GM19463 (cell line): ENCODE measurements around the gene RS1.
A peak's percentile ranks its signal among the peaks of the same experiment; 100 is the strongest.

Experiments
- ATAC-seq: cut with Tn5 transposase; IDR thresholded peaks from one replicate; pipeline ENCODE4 v1.9.1; 2021; ENCODE audit warnings: mild to moderate bottlenecking, moderate library complexity; ENCODE audit not compliant: unreplicated experiment

RS1 gene

DNA sequence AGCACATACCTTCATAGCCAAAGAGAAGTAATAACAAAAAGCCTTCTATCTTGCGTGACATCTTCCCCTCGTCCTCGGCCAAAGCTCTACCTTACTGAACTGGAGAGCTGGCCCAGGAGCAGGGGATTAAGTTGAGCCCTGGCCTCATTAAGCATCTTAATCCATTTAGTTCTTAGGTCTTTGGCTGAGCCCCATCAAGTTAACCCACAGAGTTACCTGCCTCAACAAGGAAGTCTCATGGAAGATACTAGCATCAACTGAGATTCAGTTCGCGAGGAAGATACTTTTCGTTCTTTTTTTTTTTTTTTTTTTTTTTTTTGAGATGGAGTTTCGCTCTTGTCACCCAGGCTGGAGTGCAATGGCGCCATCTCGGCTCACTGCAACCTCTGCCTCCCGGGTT, at the start of gene RS1:
Gene RS1, minus strand, starts transcription at position 101 of the 400 bp plus-strand sequence. Its CDS starts 40 bp downstream, at position 61.
- ATAC-seq = no peak

DNA sequence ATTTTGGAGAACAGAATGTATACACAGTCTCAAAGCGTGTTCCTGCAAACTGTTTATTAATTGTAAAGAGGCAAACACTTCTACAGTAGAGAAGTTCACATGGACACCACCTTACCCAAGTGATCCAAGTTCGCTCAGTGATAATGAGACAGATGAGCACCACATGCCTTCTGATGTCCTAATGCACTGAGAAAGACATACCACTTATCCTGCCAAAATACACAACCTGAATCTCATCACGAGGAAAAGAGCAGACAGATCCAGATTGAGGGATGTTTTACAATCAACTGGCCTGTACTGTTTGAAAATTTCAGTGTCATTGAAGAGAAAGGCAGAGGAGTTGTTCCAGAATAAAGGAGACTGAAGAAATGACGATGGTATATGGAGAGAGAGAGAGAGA, 47.9 kb upstream of the RS1 start:
- ATAC-seq = no peak

DNA sequence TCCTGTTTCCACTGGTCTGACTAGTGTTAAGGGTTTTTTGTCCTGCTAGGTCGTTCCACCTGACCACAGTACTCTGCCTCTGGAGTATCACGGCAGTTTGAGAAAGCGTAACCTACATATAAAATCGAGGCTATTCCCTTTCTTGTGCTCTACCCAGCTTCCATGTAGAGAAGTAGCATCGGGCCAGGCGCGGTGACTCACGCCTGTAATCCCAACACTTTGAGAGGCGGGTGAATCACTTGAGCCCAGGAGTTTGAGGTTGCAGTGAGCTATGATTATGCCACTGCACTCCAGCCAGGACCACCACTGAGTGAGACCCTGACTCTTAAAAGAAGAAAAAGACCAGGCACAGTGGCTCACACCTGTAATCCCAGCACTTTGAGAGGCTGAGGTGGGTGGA, 43.0 kb upstream of the RS1 start:
- ATAC-seq = no peak

DNA sequence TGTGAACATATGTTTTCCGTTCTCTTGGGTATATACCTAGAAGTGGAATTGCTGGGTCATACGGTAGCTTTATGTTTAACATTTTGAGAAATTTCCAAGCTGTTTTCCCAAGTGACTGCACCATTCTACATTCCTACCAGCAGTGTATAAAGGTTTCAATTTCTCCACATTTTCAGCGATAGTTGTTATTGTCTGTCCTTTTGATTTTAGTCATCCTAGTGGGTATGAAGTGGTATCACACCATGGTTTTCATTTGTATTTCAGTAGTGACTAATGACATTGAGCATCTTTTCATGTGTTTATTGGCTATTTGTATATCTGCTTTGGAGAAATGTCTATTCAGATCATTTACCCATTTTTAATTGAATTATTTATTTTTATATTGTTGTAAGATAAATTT, 37.9 kb upstream of the RS1 start:
- ATAC-seq = no peak

DNA sequence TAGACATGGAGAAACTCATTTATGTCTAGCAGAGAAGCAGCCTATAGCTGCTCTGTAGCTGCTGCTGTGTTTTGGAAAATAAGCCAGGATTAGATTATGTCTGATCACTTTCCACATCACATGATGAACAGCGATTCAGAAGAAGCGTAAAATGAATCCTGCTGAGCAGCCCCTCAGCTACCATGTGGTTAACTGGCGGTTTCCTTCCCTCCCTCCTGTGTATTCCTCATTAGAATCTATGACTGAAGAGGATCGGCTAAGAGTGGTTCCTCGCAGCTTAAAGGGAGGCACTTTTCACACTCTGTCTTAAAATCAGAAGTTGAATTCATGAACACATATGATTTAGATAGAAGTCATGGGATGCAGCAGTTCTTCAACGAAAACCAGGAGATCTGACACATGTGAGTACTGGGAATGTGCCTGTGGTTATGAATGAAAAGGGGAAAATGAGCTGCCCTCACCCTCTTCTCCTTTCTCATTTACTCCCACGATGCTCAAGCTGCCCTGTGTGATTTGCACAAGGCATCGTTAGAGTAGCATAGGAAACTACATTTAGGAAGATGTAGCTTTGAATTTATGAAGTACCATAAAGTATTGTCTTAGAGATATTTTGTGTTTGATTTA, 35.6 kb upstream of the RS1 start, which contains the start of gene PPEF1:
Gene PPEF1, plus strand, starts transcription at position 220 of the 624 bp plus-strand sequence. Its CDS starts 136 bp downstream, at position 356.
- no peak for ATAC-seq

DNA sequence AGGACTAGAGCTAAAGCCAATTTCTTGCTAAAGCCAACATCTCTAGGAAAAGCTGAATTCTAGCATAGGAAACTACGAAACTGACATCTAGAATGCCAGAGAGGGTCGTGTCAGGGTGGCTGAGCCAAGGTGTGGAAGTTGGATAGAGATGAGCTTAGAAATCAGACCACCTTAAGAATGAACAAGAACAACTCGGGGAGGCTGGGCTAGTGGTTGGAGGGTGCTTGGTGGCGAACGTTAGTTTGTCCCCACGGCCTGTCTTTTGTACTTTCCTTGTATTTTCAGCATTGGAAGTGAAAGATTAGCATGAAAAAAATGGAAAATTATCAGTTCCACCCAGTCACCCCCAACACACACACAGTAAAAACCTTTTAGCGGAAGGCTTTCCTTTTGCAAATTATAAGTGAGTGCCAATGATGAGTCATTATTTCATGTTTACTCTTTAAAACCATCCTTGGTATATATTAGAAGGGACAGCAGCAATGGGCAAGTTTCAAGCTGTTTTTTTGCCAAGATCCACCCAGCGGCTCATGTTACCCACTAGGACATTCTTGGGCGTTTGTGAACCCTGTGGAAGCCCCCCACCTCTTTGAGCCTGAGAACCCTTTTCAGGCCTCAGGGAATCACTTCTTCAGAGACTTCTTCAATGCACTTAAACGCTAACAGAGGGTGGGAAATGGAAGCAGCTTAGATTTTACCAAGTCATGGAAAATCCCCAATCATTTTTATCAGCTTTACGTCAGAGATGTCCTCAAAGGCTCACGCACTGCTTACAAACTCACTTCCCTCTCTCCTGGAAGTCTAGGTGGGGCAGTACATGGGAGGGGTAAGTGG, 30.7 kb upstream of the RS1 start:
- ATAC-seq = no peak

DNA sequence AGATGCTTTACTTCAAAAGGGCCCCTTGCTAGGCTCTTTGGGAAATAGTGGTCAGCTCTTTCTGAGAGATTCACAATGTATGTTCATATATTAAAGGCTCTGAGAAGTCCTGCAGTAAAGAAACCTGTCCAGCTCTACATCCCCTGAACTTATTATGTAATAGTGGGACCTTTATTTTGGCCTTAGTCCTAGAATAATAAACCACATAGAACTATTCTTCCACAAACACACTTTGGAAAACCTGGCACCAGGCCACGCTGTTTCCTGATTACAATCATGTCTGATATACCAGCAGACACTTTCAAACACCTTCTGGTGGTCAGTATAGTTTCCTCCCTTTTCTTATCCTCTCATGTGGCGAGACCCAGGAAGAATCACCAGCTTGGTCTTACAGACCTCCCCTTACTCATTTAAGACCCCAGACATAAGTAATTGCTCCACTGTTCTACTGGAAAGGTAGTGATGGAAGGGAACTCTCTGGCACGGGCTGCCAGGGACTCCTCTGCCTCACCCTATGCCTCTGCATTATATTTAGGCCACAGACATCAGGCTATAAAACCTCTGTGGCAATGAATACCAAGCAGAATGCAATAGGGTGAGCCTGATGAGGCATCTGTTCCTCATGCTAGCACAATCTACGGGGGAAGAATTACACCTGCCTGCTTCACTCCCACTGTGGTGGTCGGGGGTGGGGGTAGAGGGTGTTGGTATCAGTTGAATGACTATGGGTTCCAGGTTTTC, 29.9 kb upstream of the RS1 start:
- no peak for ATAC-seq

DNA sequence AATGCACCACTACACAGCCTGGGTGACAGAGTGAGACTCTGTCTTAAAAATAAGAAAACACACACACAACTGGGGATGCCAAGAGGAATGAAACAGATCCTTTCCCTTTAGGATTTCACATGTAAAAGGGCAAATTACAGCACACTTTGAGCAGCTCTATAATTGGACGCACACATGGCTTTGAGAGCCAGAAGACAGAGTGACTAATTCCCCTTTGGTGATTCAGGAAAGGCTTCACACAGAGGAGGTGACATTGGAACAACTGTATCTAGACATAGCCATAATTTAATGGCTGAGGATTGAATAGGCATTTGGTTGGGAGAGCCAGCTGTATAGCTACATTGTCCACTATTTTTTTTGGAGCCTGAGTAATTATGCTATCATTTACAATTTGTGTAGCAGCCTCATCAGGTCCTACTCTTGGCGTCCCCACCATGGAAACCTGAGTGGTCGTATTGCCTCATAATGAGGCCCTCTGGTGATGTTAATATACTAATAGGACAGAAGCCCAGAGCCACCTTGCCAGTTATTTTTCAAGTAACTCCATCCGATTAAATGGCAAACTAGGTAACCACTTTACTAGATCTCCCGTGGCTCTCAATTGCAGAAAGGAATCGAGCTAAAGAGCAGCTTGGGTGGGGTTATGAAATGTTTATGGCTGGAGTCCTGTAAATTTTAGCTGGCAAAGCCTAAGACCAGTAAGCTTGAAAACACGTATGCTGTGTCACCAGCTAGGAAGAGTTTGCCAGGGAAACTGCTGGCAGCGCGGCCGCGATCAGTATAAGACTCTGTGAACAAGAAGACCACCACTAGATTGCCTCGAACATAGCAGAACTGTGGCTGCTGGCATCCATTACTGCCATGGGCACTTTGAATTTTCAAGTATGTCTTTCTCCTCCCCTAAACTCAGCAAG, 27.1 kb upstream of the RS1 start:
- no peak for ATAC-seq

DNA sequence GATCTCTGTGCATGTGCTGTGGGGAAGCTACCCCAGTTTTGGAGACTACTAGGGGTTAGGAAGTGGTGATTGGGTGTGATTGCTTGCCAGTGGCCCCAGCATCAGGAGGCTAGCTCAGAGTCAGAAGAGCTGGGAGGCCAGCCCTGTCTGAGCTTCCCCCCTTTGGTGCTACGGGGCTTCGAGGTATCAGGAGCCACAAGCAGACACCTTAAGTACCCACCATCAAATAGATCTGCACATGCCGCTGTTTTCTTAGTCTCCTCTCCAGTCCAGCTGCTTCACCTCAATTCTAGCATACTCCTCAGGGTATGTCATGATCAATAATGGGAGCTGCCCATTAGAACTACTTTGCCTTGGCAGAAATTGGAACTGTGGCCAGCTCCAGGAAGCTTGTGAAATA, 24.7 kb upstream of the RS1 start:
- no peak for ATAC-seq

DNA sequence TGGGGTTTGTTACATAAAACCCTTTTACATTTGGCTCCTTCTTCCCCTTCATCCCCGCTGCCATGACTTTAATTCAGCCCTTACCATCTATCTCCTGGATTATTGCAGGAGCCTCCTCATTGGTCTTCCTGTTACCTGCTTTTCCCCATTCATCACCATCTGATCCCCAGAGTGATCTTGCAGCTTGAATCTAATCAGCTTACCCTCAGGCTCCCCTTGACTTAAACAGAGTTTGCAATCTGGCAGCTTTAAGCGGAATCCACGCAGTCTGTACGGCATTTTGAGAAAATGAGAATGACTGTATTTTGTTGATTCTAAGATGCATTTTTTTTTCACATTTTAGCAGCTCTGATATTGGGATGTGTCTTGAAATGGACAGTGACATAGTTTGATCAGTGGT, 20.6 kb upstream of the RS1 start:
- no peak for ATAC-seq

DNA sequence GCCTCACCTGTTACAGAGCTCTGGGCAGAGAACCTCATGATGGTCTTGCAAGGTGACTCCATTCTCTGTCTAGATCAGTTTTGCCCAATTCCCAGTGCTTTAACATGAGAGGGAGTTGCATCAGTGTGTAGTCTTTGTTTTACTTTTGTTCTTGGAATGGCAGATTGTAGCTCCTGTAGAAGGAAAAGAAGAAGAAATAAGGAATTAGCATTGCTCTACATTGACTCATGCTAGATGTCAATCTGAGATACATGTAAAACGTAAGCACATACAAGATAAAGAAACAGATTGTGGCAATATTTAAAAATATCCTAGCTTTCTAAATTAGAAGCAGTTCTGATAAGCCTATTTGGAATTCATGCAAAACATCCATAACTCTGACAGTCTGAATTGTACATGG, 19.5 kb upstream of the RS1 start:
- no peak for ATAC-seq

DNA sequence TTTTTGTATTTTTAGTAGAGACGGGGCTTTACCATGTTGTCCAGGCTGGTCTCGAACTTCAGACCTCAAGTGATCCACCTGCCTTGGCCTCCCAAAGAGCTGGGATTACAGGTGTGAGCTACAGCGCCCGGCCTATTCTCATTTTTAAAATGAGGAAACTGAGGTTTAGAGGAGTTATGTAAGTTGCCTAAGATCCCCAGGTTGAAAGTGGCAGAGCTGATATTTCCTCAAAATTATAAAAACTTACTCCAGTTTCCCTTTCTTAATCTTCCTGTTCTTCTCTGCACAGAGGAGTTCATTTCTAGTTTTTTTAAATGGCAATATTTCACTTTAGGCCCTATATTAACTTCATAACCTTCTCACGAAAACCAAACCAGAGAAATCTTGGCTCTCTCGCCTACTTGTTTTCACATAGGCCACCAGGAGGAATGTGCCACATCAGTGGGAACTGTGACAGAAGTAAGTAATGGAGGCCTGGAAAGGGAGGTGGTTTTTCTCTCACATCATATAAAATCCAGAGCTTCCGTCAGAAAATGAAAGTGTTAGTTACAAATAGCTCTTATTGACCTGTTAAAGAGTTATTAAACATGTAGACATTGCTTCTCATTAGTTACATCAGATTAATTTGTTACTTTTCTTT, 16.1 kb upstream of the RS1 start:
- ATAC-seq = no peak

DNA sequence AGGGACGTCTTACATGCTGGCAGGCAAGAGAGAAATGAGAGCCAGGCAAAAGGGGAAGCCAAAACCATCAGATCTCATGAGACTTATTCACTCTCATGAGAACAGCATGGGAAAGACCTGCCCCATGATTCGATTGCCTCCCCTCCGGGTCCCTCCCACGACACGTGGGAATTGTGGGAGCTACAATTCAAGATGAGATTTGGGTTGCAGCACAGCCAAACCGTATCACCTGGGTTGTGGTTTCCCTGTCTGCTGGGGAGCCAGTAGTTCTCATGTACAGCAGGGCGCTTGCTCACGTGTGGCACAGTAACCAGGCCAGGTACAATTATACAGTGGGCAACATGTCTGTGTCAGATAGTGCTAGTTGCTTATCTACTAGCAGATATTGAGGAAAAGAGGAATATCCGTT, 11.1 kb upstream of the RS1 start:
- no peak for ATAC-seq

DNA sequence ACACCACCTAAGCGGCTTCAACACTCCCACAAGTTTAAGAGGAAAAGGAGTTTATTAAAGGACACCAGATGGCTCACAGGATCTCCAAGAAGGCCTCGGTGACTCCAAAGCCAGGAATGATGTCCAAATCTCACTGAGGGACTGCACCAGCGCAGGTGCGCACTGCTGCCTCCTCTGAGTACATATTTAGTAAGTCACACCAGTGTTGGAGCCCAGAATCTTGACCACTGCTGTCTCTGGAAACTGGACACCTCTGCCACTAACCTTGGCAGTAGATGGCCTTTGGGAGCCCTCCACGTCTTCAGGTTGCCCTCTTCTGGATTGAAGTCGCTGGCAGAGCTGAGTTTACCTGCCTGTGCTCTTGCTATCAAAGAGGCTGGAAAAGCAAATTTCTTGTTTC, 10.1 kb upstream of the RS1 start:
- no peak for ATAC-seq

DNA sequence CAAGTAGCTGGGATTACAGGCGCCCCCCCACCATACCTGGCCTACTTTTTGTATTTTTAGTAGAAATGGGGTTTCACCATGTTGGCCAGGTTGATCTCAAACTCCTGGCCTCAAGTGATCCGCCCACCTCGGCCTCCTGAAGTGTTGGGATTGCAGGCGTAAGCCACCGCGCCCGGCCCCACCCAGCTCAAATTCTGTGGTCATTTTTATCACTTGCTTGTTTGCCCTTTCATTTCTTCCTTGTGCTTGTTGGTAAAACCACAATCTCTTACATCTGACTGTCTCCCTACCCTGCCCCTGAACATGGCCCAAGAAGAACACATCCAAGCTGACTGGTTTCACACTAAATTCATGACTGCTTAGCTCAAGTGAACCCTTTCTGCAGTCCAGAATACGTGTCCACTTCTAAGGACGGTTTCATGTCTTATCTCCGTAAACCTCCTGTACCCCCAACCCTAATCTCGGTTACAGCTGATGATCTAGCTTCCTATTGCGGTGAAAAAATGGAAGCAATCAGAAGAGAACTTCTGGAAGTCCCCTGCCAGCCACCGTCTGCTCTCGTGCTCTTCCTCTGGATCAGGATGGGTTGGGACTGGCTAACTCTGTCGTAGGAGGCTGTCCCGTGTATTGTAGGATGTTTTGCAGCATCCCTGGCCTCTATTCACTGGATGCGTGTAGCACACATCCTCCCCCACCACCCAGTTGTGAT, 5.4 kb upstream of the RS1 start:
- ATAC-seq = no peak

DNA sequence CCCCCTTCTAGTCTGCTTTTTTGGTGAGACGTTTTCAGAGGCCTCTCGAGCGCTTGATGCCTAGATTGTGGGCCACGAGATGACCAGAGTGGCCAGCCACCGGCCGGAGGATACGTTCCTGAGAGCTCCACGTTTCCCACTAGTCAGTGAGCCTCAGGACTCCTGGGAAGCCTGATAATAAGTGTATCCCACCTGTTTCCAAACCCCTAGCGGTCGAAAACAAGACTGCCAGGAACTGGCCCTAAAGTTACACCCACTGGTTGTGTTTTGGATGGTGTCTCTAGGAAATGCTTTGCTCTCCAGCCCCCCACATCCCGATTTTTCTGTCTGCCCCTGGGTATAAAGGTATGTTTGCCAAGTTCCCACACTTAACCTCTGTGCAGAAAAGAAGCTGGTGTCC, 4.6 kb upstream of the RS1 start:
- no peak for ATAC-seq

DNA sequence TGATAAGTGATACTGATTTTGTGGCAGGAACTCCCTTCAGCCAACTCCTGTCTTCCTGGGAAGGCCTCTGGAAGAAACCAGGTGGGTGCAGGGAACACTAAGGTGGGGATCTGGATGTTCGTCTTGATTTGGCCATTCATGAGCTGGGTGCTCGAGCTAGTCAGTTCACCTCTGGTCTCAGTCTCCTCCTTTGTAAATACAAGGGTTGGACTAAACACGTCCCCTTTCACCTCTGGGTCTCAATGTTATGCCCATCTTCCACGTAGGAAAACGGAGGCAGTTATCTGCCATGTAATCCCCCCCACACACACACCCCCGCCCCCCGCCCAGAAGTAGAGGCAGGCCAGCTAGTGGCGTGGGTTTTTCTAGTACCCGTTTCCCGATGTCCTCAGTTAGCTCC, 4.1 kb upstream of the RS1 start:
- no peak for ATAC-seq

DNA sequence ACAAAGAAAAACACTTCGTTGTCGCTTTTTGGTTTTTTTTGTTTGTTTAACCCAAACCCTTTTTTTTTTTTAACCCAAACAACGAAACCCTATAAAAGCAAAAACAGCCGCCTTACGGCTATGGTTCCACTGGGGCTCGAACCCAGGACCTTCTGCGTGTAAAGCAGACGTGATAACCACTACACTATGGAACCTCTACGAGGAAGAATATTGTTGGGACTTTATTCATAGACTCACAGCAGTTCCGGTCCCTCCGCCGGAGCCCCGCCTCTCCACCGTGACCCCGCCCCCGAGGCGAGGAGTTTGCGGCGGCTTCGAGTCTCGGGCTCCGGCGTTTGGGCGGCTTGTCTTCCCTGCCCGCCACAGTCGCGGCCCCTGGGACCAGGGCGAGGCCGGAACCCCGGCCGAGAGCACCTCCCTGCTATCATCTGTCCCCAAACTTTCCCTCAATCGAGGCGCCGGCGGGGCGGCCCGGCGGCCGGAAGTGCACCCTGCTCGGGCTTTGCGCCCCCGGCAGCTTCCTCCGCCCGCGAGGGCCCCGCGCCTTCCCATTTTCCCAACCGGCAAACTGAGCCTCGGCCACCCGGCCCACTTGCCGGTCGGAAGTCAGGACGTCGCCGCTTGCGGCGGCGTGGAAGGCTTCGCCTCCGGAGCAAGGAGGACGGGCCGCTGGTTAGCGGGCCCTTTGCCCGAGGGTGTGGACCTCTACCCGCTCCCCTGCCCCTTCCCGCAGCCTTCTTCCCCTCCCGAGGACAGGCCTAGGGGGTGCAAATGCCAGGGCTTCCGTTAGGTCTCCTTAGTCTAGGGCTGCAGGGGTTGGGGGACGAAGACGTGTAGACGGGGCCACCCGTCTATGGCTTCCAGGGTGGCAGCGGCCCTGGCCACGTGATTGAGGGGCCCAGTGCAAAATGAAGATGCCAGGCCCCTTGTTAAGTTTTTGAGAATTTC, 3.2 kb upstream of the RS1 start:
- ATAC-seq = peak; percentile 82

DNA sequence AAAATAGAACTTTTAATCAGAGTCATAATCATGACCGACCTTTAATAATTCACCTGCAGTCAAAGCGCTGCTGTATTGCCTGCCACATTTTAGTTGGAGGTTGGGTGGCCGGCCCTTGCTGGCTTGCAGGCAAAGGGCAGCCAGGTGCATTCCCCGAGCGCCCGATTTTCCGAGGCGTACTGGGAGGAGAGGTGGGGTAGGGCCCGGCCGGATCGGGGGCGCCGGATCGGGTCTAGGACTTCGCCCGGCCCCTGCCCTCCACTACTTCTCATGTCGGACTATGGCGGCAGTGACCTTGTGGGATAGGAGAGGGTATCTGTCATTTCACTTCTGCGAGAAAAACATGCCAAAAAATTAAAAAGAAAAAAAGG, 2.5 kb upstream of the RS1 start:
- ATAC-seq = peak; percentile 24
